22Rv1 (cell line): ENCODE measurements around the gene SLC40A1.

Experiments used
- H3K27ac ChIP-seq: fragments of 450-650 bp; 2 replicates; pipeline ENCODE4 v1.5.1; 2017
- CTCF ChIP-seq: fragments of 450-650 bp; IDR thresholded peaks from 2 replicates; pipeline ENCODE4 v1.5.1; 2017; ENCODE audit warnings: mild to moderate bottlenecking
- ZFX ChIP-seq: fragments of 450-650 bp; IDR thresholded peaks from 2 replicates; pipeline ENCODE4 v1.6.1; 2017; ENCODE audit warnings: antibody characterized with exemption, borderline replicate concordance

The SLC40A1 gene

GRCh38 chr2:189561371-189562038 lies 19.1 kb downstream of the SLC40A1 start:
- no peak overlapping the region for H3K27ac ChIP-seq
- TF ChIP-seq ZFX (no peak), CTCF (no peak)

GRCh38 chr2:189560273-189560586 lies 20.4 kb downstream of the SLC40A1 start:
- H3K27ac ChIP-seq = peak overlapping the region; percentile 35
- TF ChIP-seq ZFX (no peak), CTCF (no peak)

GRCh38 chr2:189559579-189560272 lies 20.9 kb downstream of the SLC40A1 start:
- TF ChIP-seq CTCF = no peak
- no peak for TF ChIP-seq ZFX
- peak overlapping the region; percentile 35 for H3K27ac ChIP-seq

- no peak overlapping the region for H3K27ac ChIP-seq
- no peak for TF ChIP-seq ZFX
- TF ChIP-seq CTCF = no peak
Observed at GRCh38 chr2:189558516-189559272, 21.9 kb downstream of the SLC40A1 start.

- TF ChIP-seq ZFX (no peak), CTCF (no peak)
- no peak overlapping the region for H3K27ac ChIP-seq
Observed at GRCh38 chr2:189557373-189557772, 23.2 kb downstream of the SLC40A1 start.

DNA sequence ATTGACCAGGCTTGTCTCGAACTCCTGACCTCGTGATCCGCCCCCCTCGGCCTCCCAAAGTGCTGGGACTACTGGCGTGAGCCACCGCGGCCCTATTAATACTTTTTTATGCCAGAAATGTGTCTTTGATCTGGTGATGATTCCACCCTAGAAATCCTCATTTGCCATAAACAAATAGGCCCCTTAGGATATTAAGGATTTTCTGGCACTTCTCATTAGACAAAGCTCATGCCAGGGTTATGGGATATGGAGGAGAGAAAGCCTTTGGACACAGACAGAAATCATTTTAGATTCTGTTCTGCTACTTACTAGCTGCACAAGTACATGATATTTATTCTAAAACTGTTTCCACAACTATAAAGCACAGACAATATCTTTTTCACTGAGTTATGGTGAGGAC lies 24.1 kb downstream of the SLC40A1 start:
- TF ChIP-seq ZFX (no peak), CTCF (no peak)
- H3K27ac ChIP-seq = peak overlapping the region; percentile 24

- peak overlapping the region; percentile 24 for H3K27ac ChIP-seq
- TF ChIP-seq CTCF = no peak
Observed at GRCh38 chr2:189555232-189555631, 25.4 kb downstream of the SLC40A1 start.
